IPS-18c (cell line): ENCODE data around the gene BEAN1.
"Not testable (repeated sequence)": the region's sequence is repeated elsewhere in the genome, so short reads cannot be mapped to it uniquely, and the experiment has no call there.

Experiments
- H3K4me3 ChIP-seq: 2 replicates; pipeline ENCODE4 v1.7.0; 2013; ENCODE audit warnings: low read depth, mild to moderate bottlenecking, low read length, moderate library complexity; ENCODE audit not compliant: insufficient read depth
- H3K9me3 ChIP-seq: one replicate; pipeline ENCODE4 v1.6.1; 2013; ENCODE audit warnings: mild to moderate bottlenecking, low read length, moderate library complexity; ENCODE audit not compliant: control insufficient read depth, insufficient read depth

The BEAN1 gene

GRCh38 chr16:66483689-66484452 is 56.8 kb downstream of the BEAN1 start:
- H3K4me3 ChIP-seq: no peak overlapping the region
- no peaks in the 10 kb centered on the region for H3K9me3 ChIP-seq

GRCh38 chr16:66484453-66485213 is 57.5 kb downstream of the BEAN1 start:
- no peak overlapping the region for H3K4me3 ChIP-seq
- no peaks in the 10 kb centered on the region for H3K9me3 ChIP-seq

- H3K4me3 ChIP-seq: no peak overlapping the region
Measured at GRCh38 chr16:66485376-66485775, 58.3 kb downstream of the BEAN1 start.

GRCh38 chr16:66486199-66486772 is 59.2 kb downstream of the BEAN1 start:
- no peaks in the 10 kb centered on the region for H3K9me3 ChIP-seq
- no peak overlapping the region for H3K4me3 ChIP-seq

More at GRCh38 chr16:66485376-66485775, 58.3 kb downstream of the BEAN1 start:
- no peaks in the 10 kb centered on the region for H3K9me3 ChIP-seq

GRCh38 chr16:66486773-66487579 is 59.9 kb downstream of the BEAN1 start:
- Histone ChIP-seq H3K9me3 (no peaks in the 10 kb centered on the region), H3K4me3 (no peak overlapping the region)

GRCh38 chr16:66487580-66488275 is 60.6 kb downstream of the BEAN1 start:
- Histone ChIP-seq H3K4me3 (no peak overlapping the region), H3K9me3 (no peaks in the 10 kb centered on the region)

- H3K9me3 ChIP-seq: no peaks in the 10 kb centered on the region
- no peak overlapping the region for H3K4me3 ChIP-seq
Measured at GRCh38 chr16:66488505-66488904, 61.4 kb downstream of the BEAN1 start.

GRCh38 chr16:66489385-66489784 is 62.3 kb downstream of the BEAN1 start:
- Histone ChIP-seq H3K4me3 (no peak overlapping the region), H3K9me3 (no peaks in the 10 kb centered on the region)

GRCh38 chr16:66489818-66490217 is 62.7 kb downstream of the BEAN1 start:
- no peak overlapping the region for H3K4me3 ChIP-seq
- H3K9me3 ChIP-seq: no peaks in the 10 kb centered on the region

- H3K9me3 ChIP-seq: no peaks in the 10 kb centered on the region
- H3K4me3 ChIP-seq: no peak overlapping the region
Measured at GRCh38 chr16:66490774-66491715, 64.0 kb downstream of the BEAN1 start.

- no peaks in the 10 kb centered on the region for H3K9me3 ChIP-seq
- no peak overlapping the region for H3K4me3 ChIP-seq
Measured at GRCh38 chr16:66491716-66492064, 64.6 kb downstream of the BEAN1 start.

- Histone ChIP-seq H3K4me3 (no peak overlapping the region), H3K9me3 (no peaks in the 10 kb centered on the region)
Measured at GRCh38 chr16:66493490-66494401, 66.7 kb downstream of the BEAN1 start.

GRCh38 chr16:66494916-66495315 is 67.8 kb downstream of the BEAN1 start:
- Histone ChIP-seq H3K9me3 (no peaks in the 10 kb centered on the region), H3K4me3 (no peak overlapping the region)

- Histone ChIP-seq H3K4me3 (no peak overlapping the region), H3K9me3 (no peaks in the 10 kb centered on the region)
Measured at GRCh38 chr16:66495440-66495839, 68.3 kb downstream of the BEAN1 start.

- H3K9me3 ChIP-seq, H3K4me3 ChIP-seq: not testable (repeated sequence)
Measured at GRCh38 chr16:66496226-66496625, 69.1 kb downstream of the BEAN1 start.
